ENCODE data around the gene PPP4R1.

GRCh38 chr18:9649164-9649540, 34.8 kb upstream of the PPP4R1 start:
- TF ChIP-seq EZH2phosphoT487 (IDR thresholded peaks at IDR 0.05; ENCODE audit: borderline replicate concordance), result no peak
- TF ChIP-seq CTCF (conservative IDR thresholded peaks at IDR 0.05; ENCODE audit: low read length), result no peak

Data from Loucy (cell line).